ENCODE results near the gene CTF1. TPM values are rescaled to one million over a fixed set of nuclear protein-coding genes. Genes with fewer than 3 reads are reported as not detected.
A peak's percentile ranks its signal among the peaks of the same experiment; 100 is the strongest.

The CTF1 gene
- total and polyA plus RNA-seq, 7 donors, result 0.46 to 6.9 (median 3.6) TPM

- intact Hi-C loops (cut with DNase I), result loop anchor here (5.0 kb wide), 1 partner anchor 131 kb away; the partner anchor contains the start of genes CFAP119 and RNF40
- peak overlapping the region; percentile 74 to 94 (median 86) for H3K4me3 ChIP-seq
- TF ChIP-seq POLR2AphosphoS5 (IDR thresholded peaks at IDR 0.05) (no peak), POLR2A (IDR thresholded peaks at IDR 0.05) (no peak), CTCF (IDR thresholded peaks at IDR 0.05) (no peak), EP300 (IDR thresholded peaks at IDR 0.05) (no peak)
- H3K4me1 ChIP-seq, result peaks cover 0 to 48% (median 39%) of the 10 kb centered on the region in 4 donors
- DNase-seq, result no peak
- H3K9me3 ChIP-seq, result no peaks in the 10 kb centered on the region
- peaks cover 14 to 40% (median 20%) of the 10 kb centered on the region in 4 donors for H3K36me3 ChIP-seq
- H3K27me3 ChIP-seq, result no peaks in the 10 kb centered on the region
- H3K27ac ChIP-seq, result peak overlapping the region; percentile 95 to 99 (median 98)
- WGBS, 2 donors, result 63 to 64% methylated on average over 20 of the region's 20 CpGs
Observed at GRCh38 chr16:30892670-30893416, 3.6 kb upstream of the CTF1 start.

- Histone ChIP-seq H3K9me3 (no peaks in the 10 kb centered on the region), H3K36me3 (peaks cover 14 to 35% (median 20%) of the 10 kb centered on the region in 4 donors), H3K4me1 (peaks cover 0 to 48% (median 39%) of the 10 kb centered on the region in 4 donors), H3K27me3 (no peaks in the 10 kb centered on the region), H3K4me3 (peak overlapping the region; percentile 74 to 94 (median 86)), H3K27ac (peak overlapping the region; percentile 95 to 99 (median 98))
- intact Hi-C loops (cut with DNase I), result loop anchor here (5.0 kb wide), 1 partner anchor 131 kb away; the partner anchor contains the start of genes CFAP119 and RNF40
- no peak for DNase-seq
- no peak for TF ChIP-seq EP300 (IDR thresholded peaks at IDR 0.05)
- no peak for TF ChIP-seq CTCF (IDR thresholded peaks at IDR 0.05)
- TF ChIP-seq POLR2A (IDR thresholded peaks at IDR 0.05), result no peak
- TF ChIP-seq POLR2AphosphoS5 (IDR thresholded peaks at IDR 0.05), result no peak
- 0 to 1% methylated on average over 11 of the region's 11 CpGs for WGBS, 2 donors
Observed at GRCh38 chr16:30893417-30893743, 3.0 kb upstream of the CTF1 start.

GRCh38 chr16:30893744-30894539 lies 2.5 kb upstream of the CTF1 start, which contains the start of gene BCL7C:
TSS of gene BCL7C (minus strand) at chr16:30894077. CDS start at chr16:30893944, 133 bp downstream.
- 0 to 1% methylated on average over 97 of the region's 97 CpGs for WGBS, 2 donors
- Histone ChIP-seq H3K27ac (peak within 1 kb of the TSS; percentile 95 to 99 (median 98)), H3K27me3 (no peaks in the 10 kb centered on the region), H3K4me1 (peaks cover 0 to 48% (median 39%) of the 10 kb centered on the region in 4 donors), H3K4me3 (peak within 1 kb of the TSS; percentile 74 to 94 (median 86)), H3K9me3 (no peaks in the 10 kb centered on the region), H3K36me3 (peaks cover 10 to 29% (median 15%) of the 10 kb centered on the region in 4 donors)
- peak; percentile 95 for DNase-seq
- intact Hi-C loops (cut with DNase I), result loop anchor here (2.0 to 5.0 kb wide), 2 partner anchors 29 to 132 kb away; partner anchors contain the start of genes CFAP119, FBXL19 and RNF40
- TF ChIP-seq POLR2AphosphoS5 (IDR thresholded peaks at IDR 0.05) (peak in 3 of 4 donors; percentile 52 to 55 (median 54)), POLR2A (IDR thresholded peaks at IDR 0.05) (no peak), EP300 (IDR thresholded peaks at IDR 0.05) (no peak), CTCF (IDR thresholded peaks at IDR 0.05) (peak in 3 of 4 experiments; percentile 7 to 30 (median 15))

GRCh38 chr16:30894540-30895368 lies 1.7 kb upstream of the CTF1 start:
- DNase-seq, result no peak
- Histone ChIP-seq H3K4me3 (peak overlapping the region; percentile 25 to 94 (median 86)), H3K36me3 (peaks cover 2 to 21% (median 11%) of the 10 kb centered on the region in 4 donors), H3K27me3 (no peaks in the 10 kb centered on the region), H3K9me3 (no peaks in the 10 kb centered on the region), H3K27ac (peak overlapping the region; percentile 95 to 99 (median 98)), H3K4me1 (peaks cover 0 to 48% (median 39%) of the 10 kb centered on the region in 4 donors)
- TF ChIP-seq CTCF (IDR thresholded peaks at IDR 0.05) (no peak), POLR2A (IDR thresholded peaks at IDR 0.05) (no peak), POLR2AphosphoS5 (IDR thresholded peaks at IDR 0.05) (no peak), EP300 (IDR thresholded peaks at IDR 0.05) (no peak)
- intact Hi-C loops (cut with DNase I), result loop anchor here (2.0 to 5.0 kb wide), 2 partner anchors 28 to 132 kb away; partner anchors contain the start of genes CFAP119, FBXL19 and RNF40
- WGBS, 2 donors, result 35 to 58% methylated on average over 16 of the region's 16 CpGs

Measured in sigmoid colon (tissue), 7 donors.